Liver (tissue), 9 donors: ENCODE measurements around the gene NKAIN2. TPM values are rescaled to one million over a fixed set of nuclear protein-coding genes. Genes with fewer than 3 reads are reported as not detected.

Experiments
- DNase-seq: peaks from one replicate; pipeline ENCODE4 v3.0.0-alpha.2; 2017; ENCODE audit warnings: low spot score
- H3K27ac ChIP-seq, 2 donors: one replicate each; pipeline ENCODE4 v1.7.0; 2013; ENCODE audit warnings: inconsistent platforms in 2 of 2, low read length in 2 of 2, control low read depth in 1 of 2, low read depth in 1 of 2, mild to moderate bottlenecking in 1 of 2
- H3K27me3 ChIP-seq, 4 donors: one replicate each; pipeline versions ENCODE4 v1.6.1 to v1.7.0; 2013; ENCODE audit warnings: low read length in 3 of 4, inconsistent platforms in 1 of 4, mild to moderate bottlenecking in 1 of 4, moderate library complexity in 1 of 4; ENCODE audit not compliant: control insufficient read depth in 4 of 4, insufficient read depth in 4 of 4
- H3K36me3 ChIP-seq, 4 donors: one replicate each; pipeline versions ENCODE4 v1.6.1 to v1.7.0; 2013; ENCODE audit warnings: low read length in 3 of 4, mild to moderate bottlenecking in 3 of 4, low read depth in 1 of 4, moderate library complexity in 1 of 4; ENCODE audit not compliant: control insufficient read depth in 4 of 4, insufficient read depth in 3 of 4
- H3K4me1 ChIP-seq, 4 donors: one replicate each; pipeline versions ENCODE4 v1.6.1 to v1.7.0; 2013; ENCODE audit warnings: low read length in 3 of 4, mild to moderate bottlenecking in 3 of 4, moderate library complexity in 1 of 4; ENCODE audit not compliant: control insufficient read depth in 4 of 4, insufficient read depth in 4 of 4
- H3K4me3 ChIP-seq, 3 donors: one replicate each; pipeline versions ENCODE4 v1.6.1 to v1.7.0; 2013; ENCODE audit warnings: low read length in 3 of 3, control low read depth in 1 of 3, low read depth in 1 of 3, mild to moderate bottlenecking in 1 of 3
- H3K9ac ChIP-seq, 2 donors: one replicate each; pipeline ENCODE4 v1.7.0; 2013; ENCODE audit warnings: low read length in 2 of 2, mild to moderate bottlenecking in 2 of 2, moderate library complexity in 2 of 2, control low read depth in 1 of 2, low read depth in 1 of 2
- H3K9me3 ChIP-seq, 4 donors: one replicate each; pipeline versions ENCODE4 v1.6.1 to v1.7.0; 2013; ENCODE audit warnings: low read length in 3 of 4; ENCODE audit not compliant: control insufficient read depth in 4 of 4
- ATF3 ChIP-seq: IDR thresholded peaks from 2 replicates; pipeline ENCODE4 v1.6.1; 2016; ENCODE audit warnings: antibody characterized with exemption
- CTCF ChIP-seq: fragments of 150-350 bp; IDR thresholded peaks from 2 replicates; pipeline ENCODE4 v1.5.1; 2017; ENCODE audit warnings: improper control_type of control experiment, low read depth, low read length; ENCODE audit not compliant: missing input control
- EGR1 ChIP-seq, 2 donors: IDR thresholded peaks; 2 replicates each; pipeline ENCODE4 v1.6.1; 2016 to 2018; ENCODE audit warnings: antibody characterized with exemption in 2 of 2, low read depth in 2 of 2
- FOXA1 ChIP-seq: IDR thresholded peaks from 2 replicates; pipeline ENCODE4 v1.6.1; 2016; ENCODE audit warnings: antibody characterized with exemption
- FOXA2 ChIP-seq: IDR thresholded peaks from 2 replicates; pipeline ENCODE4 v1.6.1; 2016; ENCODE audit warnings: antibody characterized with exemption
- GABPA ChIP-seq, 2 donors: IDR thresholded peaks in 1 of 2; conservative IDR thresholded peaks in 1 of 2; 2 replicates each; pipeline ENCODE4 v1.6.1; 2016; ENCODE audit warnings: antibody characterized with exemption in 2 of 2, mild to moderate bottlenecking in 1 of 2, moderate library complexity in 1 of 2
- HNF4A ChIP-seq, 2 donors: conservative IDR thresholded peaks; 2 replicates each; pipeline ENCODE4 v1.6.1; 2016; ENCODE audit warnings: antibody characterized with exemption in 2 of 2, mild to moderate bottlenecking in 2 of 2
- HNF4G ChIP-seq: IDR thresholded peaks from 2 replicates; pipeline ENCODE4 v1.6.1; 2016; ENCODE audit warnings: antibody characterized with exemption
- MAX ChIP-seq: IDR thresholded peaks from 2 replicates; pipeline ENCODE4 v1.6.1; 2016; ENCODE audit warnings: antibody characterized with exemption
- NR2F2 ChIP-seq: IDR thresholded peaks from 2 replicates; pipeline ENCODE4 v1.6.1; 2016; ENCODE audit warnings: antibody characterized with exemption
- RAD21 ChIP-seq, 2 donors: IDR thresholded peaks; 2 replicates each; pipeline ENCODE4 v1.6.1; 2016; ENCODE audit warnings: antibody characterized with exemption in 2 of 2, mild to moderate bottlenecking in 2 of 2
- REST ChIP-seq: IDR thresholded peaks from 2 replicates; pipeline ENCODE4 v1.6.1; 2016; ENCODE audit warnings: antibody characterized with exemption, mild to moderate bottlenecking
- RXRA ChIP-seq, 2 donors: IDR thresholded peaks; 2 replicates each; pipeline ENCODE4 v1.6.1; 2017 to 2018; ENCODE audit warnings: antibody characterized with exemption in 2 of 2, mild to moderate bottlenecking in 1 of 2
- SP1 ChIP-seq: IDR thresholded peaks from 2 replicates; pipeline ENCODE4 v1.6.1; 2018; ENCODE audit warnings: antibody characterized with exemption, mild to moderate bottlenecking
- TAF1 ChIP-seq: conservative IDR thresholded peaks from 2 replicates; pipeline ENCODE4 v1.6.1; 2016; ENCODE audit warnings: antibody characterized with exemption, mild to moderate bottlenecking
- YY1 ChIP-seq: IDR thresholded peaks from 2 replicates; pipeline ENCODE4 v1.6.1; 2016; ENCODE audit warnings: antibody characterized with exemption, mild to moderate bottlenecking
- ZBTB33 ChIP-seq: IDR thresholded peaks from 2 replicates; pipeline ENCODE4 v1.6.1; 2016; ENCODE audit warnings: antibody characterized with exemption
- WGBS: extraction: QIAGEN DNeasy Blood & Tissue Kit; methylation state at CpG from one replicate; pipeline ENCODE4 v1.1.7; 2013; 5-methylcytosine and 5-hydroxymethylcytosine counted together
- polyA plus RNA-seq, 2 donors: library from polyadenylated mRNA; stranded (reverse) in 1 of 2; unstranded in 1 of 2; fragments of 200-250 nt in 1 of 2; fragments of >200 nt in 1 of 2; fragmentation: Nextera tagmentation in 1 of 2; extraction: Ambion mirVana in 1 of 2; gene quantifications; one replicate each; pipeline versions ENCODE4 v1.2.1 to v1.2.3, GENCODE V29; 2013 to 2015
- total RNA-seq, 2 donors: library from RNA; depleted of rRNA; stranded (reverse); fragments of >200 nt; gene quantifications; one replicate each; pipeline ENCODE4 v1.2.3, GENCODE V29; 2014
- donor health status: healthy.
- donor health status: healthy.
- donor health status: healthy.
- donor health status: healthy.
- donor health status: healthy.

The NKAIN2 gene
- total and polyA plus RNA-seq, 4 donors: 0.05 to 0.14 TPM; not detected in 2

GRCh38 chr6:124446961-124447360 lies 643.3 kb downstream of the NKAIN2 start:
- 50% methylated on average over 3 of the region's 3 CpGs for WGBS
- H3K4me1 ChIP-seq: no peaks in the 10 kb centered on the region
- no peak for TF ChIP-seq FOXA2
- no peak for TF ChIP-seq YY1
- no peak for TF ChIP-seq SP1
- TF ChIP-seq HNF4G: no peak
- TF ChIP-seq NR2F2: no peak
- no peak for TF ChIP-seq RAD21 (IDR thresholded peaks at IDR 0.05)
- no peak for TF ChIP-seq MAX
- no peak for TF ChIP-seq REST
- TF ChIP-seq HNF4A (conservative IDR thresholded peaks at IDR 0.05): no peak
- TF ChIP-seq CTCF: no peak
- no peak for TF ChIP-seq GABPA (IDR thresholded peaks at IDR 0.05 in 1 of 2, conservative IDR thresholded peaks at IDR 0.05 in 1 of 2)
- no peak for TF ChIP-seq TAF1
- TF ChIP-seq EGR1 (IDR thresholded peaks at IDR 0.05; ENCODE audit: low read depth in 2 of 2): no peak
- no peak for TF ChIP-seq ATF3
- no peak for TF ChIP-seq ZBTB33
- TF ChIP-seq RXRA (IDR thresholded peaks at IDR 0.05): no peak
- TF ChIP-seq FOXA1: no peak
- H3K36me3 ChIP-seq: no peaks in the 10 kb centered on the region
- H3K27ac ChIP-seq: no peak overlapping the region
- H3K9me3 ChIP-seq: no peaks in the 10 kb centered on the region
- H3K27me3 ChIP-seq: no peaks in the 10 kb centered on the region
- H3K4me3 ChIP-seq: no peak overlapping the region
- no peak overlapping the region for H3K9ac ChIP-seq
- DNase-seq: no peak

- H3K27me3 ChIP-seq: no peaks in the 10 kb centered on the region
- DNase-seq: no peak
- no peaks in the 10 kb centered on the region for H3K36me3 ChIP-seq
- TF ChIP-seq SP1: no peak
- TF ChIP-seq YY1: no peak
- TF ChIP-seq FOXA2: no peak
- TF ChIP-seq RAD21 (IDR thresholded peaks at IDR 0.05): no peak
- TF ChIP-seq FOXA1: no peak
- no peak for TF ChIP-seq ZBTB33
- TF ChIP-seq CTCF: no peak
- WGBS: 81% methylated on average over 2 of the region's 2 CpGs
- no peak overlapping the region for H3K9ac ChIP-seq
- no peaks in the 10 kb centered on the region for H3K4me1 ChIP-seq
- H3K9me3 ChIP-seq: no peaks in the 10 kb centered on the region
- H3K27ac ChIP-seq: no peak overlapping the region
- no peak overlapping the region for H3K4me3 ChIP-seq
Observed at GRCh38 chr6:124459268-124459667, 655.6 kb downstream of the NKAIN2 start.
